Neuronal stem cell (in vitro differentiated cells): Measurements from ENCODE around the gene PLD1.

Experiments used
- DNase-seq: peaks from one replicate; pipeline ENCODE4 v3.0.0-alpha.2; 2013; ENCODE audit warnings: low spot score
- H2AFZ ChIP-seq: one replicate; pipeline ENCODE4 v1.6.1; 2013; ENCODE audit warnings: mild to moderate bottlenecking, low read length, inconsistent platforms
- H2AK5ac ChIP-seq: 2 replicates; pipeline ENCODE4 v1.6.1; 2013; ENCODE audit warnings: low read depth, mild to moderate bottlenecking, inconsistent platforms, low read length, moderate library complexity, mixed read lengths
- H2BK120ac ChIP-seq: 2 replicates; pipeline ENCODE4 v1.6.1; 2013; ENCODE audit warnings: low read depth, mild to moderate bottlenecking, inconsistent platforms, low read length, moderate library complexity, mixed read lengths
- H2BK12ac ChIP-seq: one replicate; pipeline ENCODE4 v1.6.1; 2013; ENCODE audit warnings: low read length, inconsistent platforms
- H2BK15ac ChIP-seq: 2 replicates; pipeline ENCODE4 v1.6.1; 2013; ENCODE audit warnings: mild to moderate bottlenecking, low read length, inconsistent platforms, mixed read lengths
- H2BK5ac ChIP-seq: one replicate; pipeline ENCODE4 v1.6.1; 2013; ENCODE audit warnings: inconsistent platforms, mild to moderate bottlenecking, low read length, moderate library complexity
- H3K14ac ChIP-seq: one replicate; pipeline ENCODE4 v1.6.1; 2013; ENCODE audit warnings: low read length, inconsistent platforms
- H3K18ac ChIP-seq: 2 replicates; pipeline ENCODE4 v1.6.1; 2013; ENCODE audit warnings: low read length, inconsistent platforms
- H3K23ac ChIP-seq: 2 replicates; pipeline ENCODE4 v1.6.1; 2013; ENCODE audit warnings: low read depth, mild to moderate bottlenecking, mixed read lengths, low read length, inconsistent platforms; ENCODE audit not compliant: poor library complexity
- H3K27ac ChIP-seq: replicated peaks from 3 replicates; pipeline ENCODE4 v1.5.1; 2013; ENCODE audit warnings: low read length, inconsistent platforms
- H3K27me3 ChIP-seq, 3 experiments: 2 replicates each; pipeline ENCODE4 v1.6.1; 2013; ENCODE audit warnings: low read length in 3 of 3, mild to moderate bottlenecking in 2 of 3, inconsistent platforms in 1 of 3, low read depth in 1 of 3, mixed read lengths in 1 of 3, moderate library complexity in 1 of 3; ENCODE audit not compliant: control insufficient read depth in 3 of 3, insufficient read depth in 3 of 3
- H3K36me3 ChIP-seq, 2 donors: replicated peaks in 1 of 2; 2 replicates each; pipeline ENCODE4 v1.6.1; 2013; ENCODE audit warnings: low read length in 2 of 2; ENCODE audit not compliant: control insufficient read depth in 2 of 2, insufficient read depth in 2 of 2
- H3K4ac ChIP-seq: 2 replicates; pipeline ENCODE4 v1.6.1; 2013; ENCODE audit warnings: inconsistent platforms, mild to moderate bottlenecking, low read length, moderate library complexity
- H3K4me1 ChIP-seq, 2 donors: 1 replicate in 1 of 2; 2 replicates in 1 of 2; pipeline ENCODE4 v1.6.1; 2013; ENCODE audit warnings: low read length in 2 of 2, low read depth in 1 of 2; ENCODE audit not compliant: control insufficient read depth in 2 of 2, insufficient read depth in 1 of 2
- H3K4me2 ChIP-seq: one replicate; pipeline ENCODE4 v1.6.1; 2013; ENCODE audit warnings: mild to moderate bottlenecking, low read length, inconsistent platforms; ENCODE audit not compliant: insufficient read depth, poor library complexity, severe bottlenecking
- H3K4me3 ChIP-seq, 2 donors: 2 replicates each; pipeline ENCODE4 v1.5.1; 2013; ENCODE audit warnings: low read length in 2 of 2, mild to moderate bottlenecking in 2 of 2, inconsistent platforms in 1 of 2, moderate library complexity in 1 of 2
- H3K79me1 ChIP-seq: one replicate; pipeline ENCODE4 v1.6.1; 2013; ENCODE audit warnings: low read depth, mild to moderate bottlenecking, inconsistent platforms, low read length, moderate library complexity
- H3K9ac ChIP-seq: one replicate; pipeline ENCODE4 v1.6.1; 2013; ENCODE audit warnings: mild to moderate bottlenecking, low read depth, low read length, inconsistent platforms; ENCODE audit not compliant: poor library complexity
- H3K9me3 ChIP-seq, 2 donors: replicated peaks in 1 of 2; 2 replicates each; pipeline versions ENCODE3 to v1.6.1; 2013; ENCODE audit warnings: low read length in 2 of 2, mild to moderate bottlenecking in 2 of 2, inconsistent platforms in 1 of 2, low read depth in 1 of 2, mixed read lengths in 1 of 2, moderate library complexity in 1 of 2; ENCODE audit not compliant: control insufficient read depth in 2 of 2, insufficient read depth in 1 of 2
- H4K8ac ChIP-seq: one replicate; pipeline ENCODE4 v1.6.1; 2013; ENCODE audit warnings: low read depth, mild to moderate bottlenecking, inconsistent platforms, low read length, moderate library complexity
- H4K91ac ChIP-seq: one replicate; pipeline ENCODE4 v1.6.1; 2013; ENCODE audit warnings: low read length, low read depth, mild to moderate bottlenecking, inconsistent platforms; ENCODE audit not compliant: poor library complexity
- WGBS, 2 donors: extraction: QIAGEN DNeasy Blood & Tissue Kit; methylation state at CpG; one replicate each; pipeline ENCODE4 v1.1.7; 2013; ENCODE audit warnings: missing lambda C conversion rate in 2 of 2, mixed read lengths in 1 of 2; ENCODE audit not compliant: insufficient read length in 2 of 2, insufficient replicate concordance in 1 of 2; ENCODE audit errors: extremely low coverage in 2 of 2; 5-methylcytosine and 5-hydroxymethylcytosine counted together

PLD1 gene

DNA sequence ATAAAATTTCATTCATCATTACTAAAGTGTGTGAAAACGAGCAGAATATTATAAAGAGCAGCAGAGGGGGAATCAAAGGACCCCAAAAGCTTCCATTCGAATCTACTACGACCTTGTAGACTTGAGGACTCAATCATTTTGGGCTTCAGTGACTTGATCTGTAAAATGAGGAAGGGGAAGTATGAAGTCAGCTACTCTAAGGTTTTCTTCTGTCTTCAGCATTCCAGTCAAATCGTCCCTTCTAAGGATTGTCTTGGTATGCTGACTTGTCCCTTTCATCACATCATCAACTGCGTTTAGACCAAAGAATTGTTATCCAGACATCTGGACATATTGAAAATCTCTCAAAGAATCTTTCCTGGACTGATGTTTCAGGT, 44.8 kb downstream of the PLD1 start:
- Histone ChIP-seq H3K36me3 (no peaks in the 10 kb centered on the region), H3K18ac (no peak overlapping the region), H2BK120ac (no peak overlapping the region), H3K27me3 (no peaks in the 10 kb centered on the region), H3K4ac (no peak overlapping the region), H3K4me2 (no peak overlapping the region), H2BK5ac (no peak overlapping the region), H3K79me1 (no peaks in the 10 kb centered on the region), H3K23ac (no peak overlapping the region), H2AFZ (no peak overlapping the region), H3K9ac (no peak overlapping the region), H3K4me1 (no peaks in the 10 kb centered on the region), H4K91ac (no peak overlapping the region), H3K14ac (no peak overlapping the region), H3K9me3 (no peaks in the 10 kb centered on the region), H2BK12ac (no peak overlapping the region), H2BK15ac (no peak overlapping the region), H2AK5ac (no peak overlapping the region), H4K8ac (no peak overlapping the region), H3K4me3 (no peak overlapping the region), H3K27ac (no peak overlapping the region)
- no peak for DNase-seq
- WGBS, 2 donors = no CpG with 5 or more reads among the region's 5 CpGs

DNA sequence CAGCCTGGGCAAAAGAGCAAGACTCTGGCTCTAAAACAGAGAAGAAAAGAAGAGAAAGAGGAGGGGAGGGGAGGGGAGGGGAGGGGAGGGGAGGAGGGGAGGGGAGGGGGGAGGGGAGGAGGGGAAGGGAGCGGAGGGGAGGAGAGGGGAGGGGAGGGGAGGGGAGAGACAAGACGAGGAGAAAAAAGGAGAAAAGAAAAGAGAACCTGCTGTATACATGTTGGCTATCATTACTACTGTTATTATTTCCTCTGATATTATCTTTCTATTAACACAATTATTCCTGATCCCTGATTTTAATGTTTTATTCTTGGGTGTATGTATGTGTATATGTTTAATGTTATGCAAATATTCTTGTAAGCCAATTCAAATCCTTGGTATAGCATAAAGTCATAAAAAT, 46.9 kb downstream of the PLD1 start:
- no peak for DNase-seq
- Histone ChIP-seq H4K8ac (no peak overlapping the region), H3K79me1 (no peaks in the 10 kb centered on the region), H2BK12ac (no peak overlapping the region), H4K91ac (no peak overlapping the region), H3K9me3 (no peaks in the 10 kb centered on the region), H3K23ac (no peak overlapping the region), H3K4me1 (peaks cover 0 to 1% of the 10 kb centered on the region in 2 donors), H3K4me3 (no peak overlapping the region), H2AK5ac (no peak overlapping the region), H3K4me2 (no peak overlapping the region), H3K4ac (no peak overlapping the region), H3K36me3 (no peaks in the 10 kb centered on the region), H3K14ac (no peak overlapping the region), H3K27me3 (no peaks in the 10 kb centered on the region), H3K27ac (no peak overlapping the region), H2BK5ac (no peak overlapping the region), H2BK120ac (no peak overlapping the region), H2BK15ac (no peak overlapping the region), H2AFZ (no peak overlapping the region), H3K18ac (no peak overlapping the region), H3K9ac (no peak overlapping the region)
- no CpG with 5 or more reads among the region's 2 CpGs for WGBS, 2 donors

DNA sequence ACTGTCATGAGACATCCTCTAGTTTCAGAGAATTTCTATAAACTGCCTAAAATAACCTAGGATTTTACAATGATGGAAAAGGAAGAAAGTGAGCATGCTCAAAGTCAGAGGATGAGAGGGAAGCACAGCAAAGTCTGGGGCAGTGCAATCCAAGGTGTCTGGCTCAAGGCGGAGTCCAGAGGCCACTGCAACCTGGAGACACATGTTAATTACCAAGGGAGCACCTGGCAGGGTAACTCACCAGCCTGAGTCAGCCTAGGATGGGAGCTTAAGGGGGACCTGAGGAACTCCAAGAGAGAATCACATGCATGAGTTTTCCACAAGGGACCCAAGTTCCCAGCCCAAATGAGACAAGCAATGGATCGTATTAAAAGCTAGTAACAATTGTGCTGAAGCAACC, 49.8 kb downstream of the PLD1 start:
- H3K18ac ChIP-seq = no peak overlapping the region
- H3K79me1 ChIP-seq = no peaks in the 10 kb centered on the region
- H2BK12ac ChIP-seq = no peak overlapping the region
- H4K8ac ChIP-seq = no peak overlapping the region
- no peaks in the 10 kb centered on the region for H3K27me3 ChIP-seq
- no peaks in the 10 kb centered on the region for H3K9me3 ChIP-seq
- no peak overlapping the region for H2BK120ac ChIP-seq
- no peak overlapping the region for H2AK5ac ChIP-seq
- no peak overlapping the region for H3K4ac ChIP-seq
- no peak overlapping the region for H3K9ac ChIP-seq
- DNase-seq = no peak
- no peak overlapping the region for H3K23ac ChIP-seq
- no peak overlapping the region for H4K91ac ChIP-seq
- no peak overlapping the region for H2BK5ac ChIP-seq
- no peaks in the 10 kb centered on the region for H3K36me3 ChIP-seq
- no peak overlapping the region for H3K4me2 ChIP-seq
- no peak overlapping the region for H3K14ac ChIP-seq
- no CpG with 5 or more reads among the region's 2 CpGs for WGBS, 2 donors
- H3K4me1 ChIP-seq = peaks cover 0 to 15% of the 10 kb centered on the region in 2 donors
- H3K27ac ChIP-seq = no peak overlapping the region
- no peak overlapping the region for H2BK15ac ChIP-seq
- no peak overlapping the region for H2AFZ ChIP-seq
- no peak overlapping the region for H3K4me3 ChIP-seq

DNA sequence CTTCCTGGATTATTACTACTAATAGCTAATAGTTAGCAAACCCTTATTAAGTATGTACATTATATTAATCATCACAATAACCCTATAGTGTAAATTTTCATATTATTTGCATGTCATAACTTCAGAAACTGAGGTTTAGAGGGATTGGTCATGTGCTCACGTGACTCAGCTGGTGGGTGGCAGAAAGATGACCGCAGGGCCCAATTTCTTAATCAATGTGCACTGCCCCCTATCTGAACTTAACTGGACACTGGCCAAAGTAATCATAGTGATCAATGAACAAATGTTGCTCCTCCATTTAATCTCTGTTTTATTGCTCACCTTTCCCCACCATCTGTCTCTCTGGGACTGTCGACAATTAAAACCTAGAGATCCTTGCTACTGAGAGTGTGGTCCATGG, 52.2 kb downstream of the PLD1 start:
- WGBS, 2 donors = no CpG with 5 or more reads among the region's 3 CpGs

More for the DNA sequence above, 52.2 kb downstream of the PLD1 start:
- H3K4me1 ChIP-seq = peaks cover 2 to 20% of the 10 kb centered on the region in 2 donors
- no peak overlapping the region for H2AK5ac ChIP-seq
- no peaks in the 10 kb centered on the region for H3K79me1 ChIP-seq
- no peaks in the 10 kb centered on the region for H3K27me3 ChIP-seq
- H2BK15ac ChIP-seq = no peak overlapping the region
- H2AFZ ChIP-seq = peak overlapping the region; percentile 0
- no peak for DNase-seq
- no peak overlapping the region for H2BK5ac ChIP-seq
- no peak overlapping the region for H3K4ac ChIP-seq
- H4K8ac ChIP-seq = no peak overlapping the region
- no peak overlapping the region for H2BK120ac ChIP-seq
- no peaks in the 10 kb centered on the region for H3K9me3 ChIP-seq
- no peak overlapping the region for H3K18ac ChIP-seq
- H4K91ac ChIP-seq = no peak overlapping the region
- no peaks in the 10 kb centered on the region for H3K36me3 ChIP-seq
- H3K14ac ChIP-seq = no peak overlapping the region
- no peak overlapping the region for H3K4me2 ChIP-seq
- H3K23ac ChIP-seq = no peak overlapping the region
- no peak overlapping the region for H3K27ac ChIP-seq
- no peak overlapping the region for H3K4me3 ChIP-seq
- no peak overlapping the region for H3K9ac ChIP-seq
- no peak overlapping the region for H2BK12ac ChIP-seq
